ENCODE results near the gene RIMKLB.

The RIMKLB gene

GRCh38 chr12:8697476-8698131, at the start of gene RIMKLB:
RIMKLB (plus strand) TSS chr12:8697991; CDS start chr12:8713867, 15,876 bp downstream.
- DNase-seq (ENCODE audit: low spot score) = no peak

GRCh38 chr12:8648576-8649205, 49.1 kb upstream of the RIMKLB start:
- DNase-seq (ENCODE audit: low spot score) = no peak

GRCh38 chr12:8655421-8655820, 42.4 kb upstream of the RIMKLB start:
- no peak for DNase-seq (ENCODE audit: low spot score)

GRCh38 chr12:8658346-8658745, 39.4 kb upstream of the RIMKLB start:
- no peak for DNase-seq (ENCODE audit: low spot score)

- DNase-seq (ENCODE audit: low spot score) = no peak
Observed at GRCh38 chr12:8661016-8661415, 36.8 kb upstream of the RIMKLB start.

GRCh38 chr12:8661751-8662150, 36.0 kb upstream of the RIMKLB start:
- DNase-seq (ENCODE audit: low spot score) = no peak

- DNase-seq (ENCODE audit: low spot score) = no peak
Observed at GRCh38 chr12:8662593-8662992, 35.2 kb upstream of the RIMKLB start, which contains the start of gene MFAP5. MFAP5 (minus strand) TSS chr12:8662826; CDS start chr12:8662104, 722 bp downstream.

GRCh38 chr12:8664228-8664913, 33.4 kb upstream of the RIMKLB start:
- no peak for DNase-seq (ENCODE audit: low spot score)

- no peak for DNase-seq (ENCODE audit: low spot score)
Observed at GRCh38 chr12:8665759-8666158, 32.0 kb upstream of the RIMKLB start.

- DNase-seq (ENCODE audit: low spot score) = no peak
Observed at GRCh38 chr12:8667270-8667669, 30.5 kb upstream of the RIMKLB start.

- no peak for DNase-seq (ENCODE audit: low spot score)
Observed at GRCh38 chr12:8668441-8668840, 29.4 kb upstream of the RIMKLB start.

- no peak for DNase-seq (ENCODE audit: low spot score)
Observed at GRCh38 chr12:8672381-8672780, 25.4 kb upstream of the RIMKLB start.

- no peak for DNase-seq (ENCODE audit: low spot score)
Observed at GRCh38 chr12:8675591-8676036, 22.2 kb upstream of the RIMKLB start.

- no peak for DNase-seq (ENCODE audit: low spot score)
Observed at GRCh38 chr12:8676651-8677050, 21.1 kb upstream of the RIMKLB start.

GRCh38 chr12:8677362-8677761, 20.4 kb upstream of the RIMKLB start:
- no peak for DNase-seq (ENCODE audit: low spot score)

- no peak for DNase-seq (ENCODE audit: low spot score)
Observed at GRCh38 chr12:8678661-8679111, 19.1 kb upstream of the RIMKLB start.

GRCh38 chr12:8680533-8680932, 17.3 kb upstream of the RIMKLB start:
- no peak for DNase-seq (ENCODE audit: low spot score)

- no peak for DNase-seq (ENCODE audit: low spot score)
Observed at GRCh38 chr12:8681129-8681884, 16.5 kb upstream of the RIMKLB start.

- DNase-seq (ENCODE audit: low spot score) = no peak
Observed at GRCh38 chr12:8685051-8685450, 12.7 kb upstream of the RIMKLB start.

- peak; percentile 63 for DNase-seq (ENCODE audit: low spot score)
Observed at GRCh38 chr12:8687846-8688601, 9.8 kb upstream of the RIMKLB start.

- no peak for DNase-seq (ENCODE audit: low spot score)
Observed at GRCh38 chr12:8689681-8690080, 8.1 kb upstream of the RIMKLB start.

- DNase-seq (ENCODE audit: low spot score) = no peak
Observed at GRCh38 chr12:8692573-8692972, 5.2 kb upstream of the RIMKLB start.
